OCI-LY1 (cell line): ENCODE data around the gene BAZ2A.

Experiments used
- EZH2 ChIP-seq: fragments of 200-600 bp; sonication (generic), shearing (Covaris generic); IDR thresholded peaks from 2 replicates; pipeline ENCODE4 v1.8.0; 2017; ENCODE audit warnings: borderline replicate concordance, mixed run types, mild to moderate bottlenecking, antibody characterized with exemption, low read length, moderate library complexity, mixed read lengths
- TF ChIP-seq, protein P1 (sequence below): fragments of 200-600 bp; sonication (generic), shearing (Covaris generic); IDR thresholded peaks from 2 replicates; pipeline ENCODE4 v1.5.1; 2017; ENCODE audit warnings: mild to moderate bottlenecking, antibody characterized with exemption, low read length, moderate library complexity, mixed read lengths

DNA sequence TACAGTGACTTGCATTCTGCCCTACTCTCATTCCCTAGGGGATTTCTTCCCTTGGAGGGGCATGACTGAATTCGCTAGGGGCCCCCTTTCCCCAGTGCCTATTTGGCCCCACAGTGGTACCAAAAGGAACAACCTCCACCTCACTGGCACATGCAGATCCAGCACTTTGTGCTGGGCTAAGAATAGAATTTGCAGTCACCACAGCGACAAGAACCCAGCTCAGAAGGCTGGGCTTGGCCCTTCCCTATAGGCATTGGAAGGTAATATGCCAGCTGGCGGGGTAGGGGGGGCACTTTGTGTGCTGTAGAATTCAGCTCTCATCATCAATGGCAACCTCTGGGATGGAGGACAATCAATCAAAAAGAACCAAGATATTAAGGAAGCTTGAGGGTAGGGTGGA lies 13.9 kb downstream of the BAZ2A start:
- TF ChIP-seq, protein P1, sequence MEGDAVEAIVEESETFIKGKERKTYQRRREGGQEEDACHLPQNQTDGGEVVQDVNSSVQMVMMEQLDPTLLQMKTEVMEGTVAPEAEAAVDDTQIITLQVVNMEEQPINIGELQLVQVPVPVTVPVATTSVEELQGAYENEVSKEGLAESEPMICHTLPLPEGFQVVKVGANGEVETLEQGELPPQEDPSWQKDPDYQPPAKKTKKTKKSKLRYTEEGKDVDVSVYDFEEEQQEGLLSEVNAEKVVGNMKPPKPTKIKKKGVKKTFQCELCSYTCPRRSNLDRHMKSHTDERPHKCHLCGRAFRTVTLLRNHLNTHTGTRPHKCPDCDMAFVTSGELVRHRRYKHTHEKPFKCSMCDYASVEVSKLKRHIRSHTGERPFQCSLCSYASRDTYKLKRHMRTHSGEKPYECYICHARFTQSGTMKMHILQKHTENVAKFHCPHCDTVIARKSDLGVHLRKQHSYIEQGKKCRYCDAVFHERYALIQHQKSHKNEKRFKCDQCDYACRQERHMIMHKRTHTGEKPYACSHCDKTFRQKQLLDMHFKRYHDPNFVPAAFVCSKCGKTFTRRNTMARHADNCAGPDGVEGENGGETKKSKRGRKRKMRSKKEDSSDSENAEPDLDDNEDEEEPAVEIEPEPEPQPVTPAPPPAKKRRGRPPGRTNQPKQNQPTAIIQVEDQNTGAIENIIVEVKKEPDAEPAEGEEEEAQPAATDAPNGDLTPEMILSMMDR, result no peak
- no peak for TF ChIP-seq EZH2
